Measurements from ENCODE around the gene MKS1. TPM values are rescaled to one million over a fixed set of nuclear protein-coding genes. Genes with fewer than 3 reads are reported as not detected.

Gene MKS1
- total RNA-seq, 1 experiment from 2014 or later: 23.9 TPM

GRCh38 chr17:58242171-58242784 is 23.2 kb upstream of the MKS1 start:
- ChIA-PET POLR2A (ENCODE audit: unreplicated experiment) (interaction anchor here (0.6 kb wide), 1 partner anchor 216 kb away, joined by 4 read pairs; no protein-coding TSS in a partner anchor), CTCF (no interaction called here)
- DNase-seq (peak; percentile 54), ATAC-seq (peak; percentile 33)
- Histone ChIP-seq H2AFZ (ENCODE audit: low read length) (no peak overlapping the region), H3K79me2 (ENCODE audit: low read length) (no peaks in the 10 kb centered on the region), H3K4me1 (ENCODE audit: insufficient read depth, low read length) (peaks cover 7% of the 10 kb centered on the region; the same call in 1 of the 2 replicates), H3K9me3 (ENCODE audit: low read length) (no peaks in the 10 kb centered on the region), H3K9ac (ENCODE audit: low read length) (no peak overlapping the region), H3K4me2 (ENCODE audit: low read length) (no peak overlapping the region), H3K4me3 (ENCODE audit: low read length) (no peak overlapping the region), H3K9me2 (replicated peaks; ENCODE audit: low read length) (no peaks in the 10 kb centered on the region), H3F3A (ENCODE audit: low read length, unreplicated experiment) (no peaks in the 10 kb centered on the region), H3K36me3 (ENCODE audit: low read depth, low read length) (no peaks in the 10 kb centered on the region), H4K20me1 (ENCODE audit: low read length) (no peaks in the 10 kb centered on the region), H3K27me3 (ENCODE audit: low read length) (peaks cover 51% of the 10 kb centered on the region), H3K27ac (ENCODE audit: low read length) (no peak overlapping the region)
- TF ChIP-seq EZH2 (IDR thresholded peaks at IDR 0.05; ENCODE audit: low read length, unreplicated experiment) (no peak), EZH2phosphoT487 (IDR thresholded peaks at IDR 0.05; ENCODE audit: borderline replicate concordance, low read length) (no peak), CTCF (conservative IDR thresholded peaks at IDR 0.05; ENCODE audit: low read depth, low read length) (no peak)
- BruUV-seq (replicated peaks): no TSS peak
- intact Hi-C loops (cut with micrococcal nuclease): no loop called here

DNA sequence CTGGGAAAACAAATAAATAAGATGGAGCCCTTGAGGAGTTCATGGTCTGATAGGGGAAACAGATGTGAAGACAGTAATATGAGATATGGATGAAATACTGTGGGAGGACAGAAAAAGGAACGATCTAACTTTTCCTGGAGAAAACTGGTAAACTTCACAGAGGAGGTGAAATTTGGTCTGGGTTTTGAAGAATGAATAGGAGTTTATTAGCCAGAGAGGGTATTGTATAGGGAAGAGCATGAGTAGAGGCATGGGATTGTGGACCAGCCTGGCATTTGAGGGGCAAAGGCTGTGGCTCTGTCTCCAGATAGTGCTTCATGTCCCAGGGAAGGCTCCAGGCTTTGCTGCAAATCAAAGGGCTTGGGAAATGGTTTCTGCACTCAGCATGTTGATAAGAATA is 20.9 kb upstream of the MKS1 start:
- no peaks in the 10 kb centered on the region for H3K36me3 ChIP-seq (ENCODE audit: low read depth, low read length)
- H3F3A ChIP-seq (ENCODE audit: low read length, unreplicated experiment): no peaks in the 10 kb centered on the region
- DNase-seq: no peak
- H3K79me2 ChIP-seq (ENCODE audit: low read length): no peaks in the 10 kb centered on the region
- H3K27me3 ChIP-seq (ENCODE audit: low read length): peaks cover 73% of the 10 kb centered on the region
- ATAC-seq: no peak
- intact Hi-C loops (cut with micrococcal nuclease): no loop called here
- no peaks in the 10 kb centered on the region for H3K9me3 ChIP-seq (ENCODE audit: low read length)
- ChIA-PET CTCF (no interaction called here), POLR2A (ENCODE audit: unreplicated experiment) (no interaction called here)
- H3K9me2 ChIP-seq (replicated peaks; ENCODE audit: low read length): no peaks in the 10 kb centered on the region
- H3K9ac ChIP-seq (ENCODE audit: low read length): no peak overlapping the region
- TF ChIP-seq EZH2phosphoT487 (IDR thresholded peaks at IDR 0.05; ENCODE audit: borderline replicate concordance, low read length) (no peak), EZH2 (IDR thresholded peaks at IDR 0.05; ENCODE audit: low read length, unreplicated experiment) (no peak), CTCF (conservative IDR thresholded peaks at IDR 0.05; ENCODE audit: low read depth, low read length) (no peak)
- no TSS peak for BruUV-seq (replicated peaks)
- no peak overlapping the region for H3K27ac ChIP-seq (ENCODE audit: low read length)
- H4K20me1 ChIP-seq (ENCODE audit: low read length): no peaks in the 10 kb centered on the region
- H3K4me1 ChIP-seq (ENCODE audit: insufficient read depth, low read length): peaks cover 7% of the 10 kb centered on the region; the same call in 1 of the 2 replicates
- H3K4me2 ChIP-seq (ENCODE audit: low read length): no peak overlapping the region
- H2AFZ ChIP-seq (ENCODE audit: low read length): no peak overlapping the region
- H3K4me3 ChIP-seq (ENCODE audit: low read length): no peak overlapping the region

DNA sequence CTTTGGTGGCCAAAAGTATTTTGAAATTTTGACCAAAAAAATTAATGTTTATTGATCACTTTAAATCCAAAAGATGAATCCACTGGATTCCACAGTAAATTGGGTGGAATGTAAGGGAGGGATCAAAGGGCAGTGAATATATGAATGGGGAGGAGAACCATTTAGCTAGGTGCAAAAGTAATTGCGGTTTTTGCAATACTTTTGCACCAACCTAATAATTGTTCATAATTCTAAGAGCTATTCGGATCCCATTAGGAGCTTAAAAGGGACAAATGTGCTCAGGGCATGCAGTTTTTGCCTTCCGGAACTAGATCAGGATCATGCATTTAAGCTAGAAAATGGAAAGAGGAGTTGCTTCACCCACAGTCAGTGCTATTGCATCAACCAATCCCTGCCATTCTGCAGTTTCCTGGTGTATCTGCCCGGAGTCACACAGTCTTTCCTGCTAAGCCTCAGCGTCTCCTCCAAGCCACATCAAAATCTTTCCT is 19.1 kb upstream of the MKS1 start, which contains the start of gene LPO:
LPO (plus strand) TSS at position 438 of the 488 bp plus-strand sequence. CDS start 4,396 bp downstream, outside the sequence.
- ATAC-seq: no peak
- Histone ChIP-seq H3K36me3 (ENCODE audit: low read depth, low read length) (no peaks in the 10 kb centered on the region), H3K27ac (ENCODE audit: low read length) (no peak within 1 kb of the TSS), H3K4me1 (ENCODE audit: insufficient read depth, low read length) (peaks cover 7% of the 10 kb centered on the region; the same call in 1 of the 2 replicates), H3F3A (ENCODE audit: low read length, unreplicated experiment) (no peaks in the 10 kb centered on the region), H3K79me2 (ENCODE audit: low read length) (no peaks in the 10 kb centered on the region), H3K27me3 (ENCODE audit: low read length) (peaks cover 77% of the 10 kb centered on the region), H3K4me3 (ENCODE audit: low read length) (no peak within 1 kb of the TSS), H2AFZ (ENCODE audit: low read length) (no peak within 1 kb of the TSS), H4K20me1 (ENCODE audit: low read length) (no peaks in the 10 kb centered on the region), H3K4me2 (ENCODE audit: low read length) (no peak within 1 kb of the TSS), H3K9me2 (replicated peaks; ENCODE audit: low read length) (no peaks in the 10 kb centered on the region), H3K9me3 (ENCODE audit: low read length) (no peaks in the 10 kb centered on the region), H3K9ac (ENCODE audit: low read length) (no peak within 1 kb of the TSS)
- DNase-seq: no peak
- intact Hi-C loops (cut with micrococcal nuclease): no loop called here
- ChIA-PET POLR2A (ENCODE audit: unreplicated experiment) (no interaction called here), CTCF (no interaction called here)
- no peak for TF ChIP-seq EZH2 (IDR thresholded peaks at IDR 0.05; ENCODE audit: low read length, unreplicated experiment)
- TF ChIP-seq CTCF (conservative IDR thresholded peaks at IDR 0.05; ENCODE audit: low read depth, low read length): no peak
- no TSS peak for BruUV-seq (replicated peaks)
